GM23338 (cell line): ENCODE measurements around the gene ABI2. TPM values are rescaled to one million over a fixed set of nuclear protein-coding genes. Genes with fewer than 3 reads are reported as not detected.

Experiments
- ATAC-seq: fragments of 200-7000 bp; cut with Tn5 transposase; 3 replicates; pipeline ENCODE4 v1.9.1; 2020
- DNase-seq: peaks from one replicate; pipeline ENCODE4 v3.0.0-alpha.2; 2015; ENCODE audit warnings: low spot score
- H2AFZ ChIP-seq: fragments of 200-600 bp; sonication (generic); 2 replicates; pipeline ENCODE4 v1.8.0; 2016; ENCODE audit warnings: antibody characterized with exemption, mild to moderate bottlenecking, moderate library complexity
- H3F3A ChIP-seq: fragments of 200-600 bp; sonication (generic); replicated peaks from 2 replicates; pipeline ENCODE4 v1.8.0; 2017; ENCODE audit warnings: antibody characterized with exemption, mixed run types, low read depth
- H3K27ac ChIP-seq: fragments of 200-600 bp; sonication (generic); 2 replicates; pipeline ENCODE4 v1.6.1; 2016; ENCODE audit warnings: low read depth
- H3K27me3 ChIP-seq: fragments of 200-600 bp; sonication (generic); 2 replicates; pipeline ENCODE4 v1.8.0; 2016; ENCODE audit warnings: mild to moderate bottlenecking, mixed run types, moderate library complexity; ENCODE audit not compliant: insufficient read depth
- H3K36me3 ChIP-seq: fragments of 200-600 bp; sonication (generic); 2 replicates; pipeline ENCODE4 v1.8.0; 2016; ENCODE audit warnings: mild to moderate bottlenecking; ENCODE audit not compliant: insufficient read depth
- H3K4me1 ChIP-seq: fragments of 200-600 bp; sonication (generic); 2 replicates; pipeline ENCODE4 v1.8.0; 2016; ENCODE audit warnings: mild to moderate bottlenecking, moderate library complexity; ENCODE audit not compliant: insufficient read depth
- H3K4me2 ChIP-seq: fragments of 200-600 bp; sonication (generic); 2 replicates; pipeline ENCODE4 v1.7.1; 2017; ENCODE audit warnings: mixed run types
- H3K4me3 ChIP-seq: fragments of 200-600 bp; sonication (generic); 2 replicates; pipeline ENCODE4 v1.6.1; 2016; ENCODE audit warnings: mixed run types
- H3K79me2 ChIP-seq: fragments of 200-600 bp; sonication (generic); replicated peaks from 2 replicates; pipeline ENCODE4 v1.8.0; 2017; ENCODE audit warnings: mild to moderate bottlenecking; ENCODE audit not compliant: insufficient read depth
- H3K9me2 ChIP-seq: fragments of 200-600 bp; sonication (generic); 2 replicates; pipeline ENCODE4 v1.8.0; 2017; ENCODE audit not compliant: insufficient read depth
- H4K20me1 ChIP-seq: fragments of 200-600 bp; sonication (generic); replicated peaks from 2 replicates; pipeline ENCODE4 v1.8.0; 2017; ENCODE audit warnings: mild to moderate bottlenecking; ENCODE audit not compliant: insufficient read depth
- H3K27ac Mint-ChIP-seq: 2 replicates; pipeline ENCODE4 v1.8.0; 2020; ENCODE audit warnings: inconsistent platforms, mild to moderate bottlenecking, moderate library complexity, mixed read lengths
- H3K27me3 Mint-ChIP-seq: 3 replicates; pipeline ENCODE4 v1.8.0; 2022; ENCODE audit warnings: low read depth, mild to moderate bottlenecking, moderate library complexity, mixed read lengths, inconsistent platforms; ENCODE audit not compliant: insufficient read depth, poor library complexity
- H3K36me3 Mint-ChIP-seq: 3 replicates; pipeline ENCODE4 v1.8.0; 2021; ENCODE audit warnings: low read depth, mild to moderate bottlenecking, inconsistent platforms, moderate library complexity, mixed read lengths
- H3K4me1 Mint-ChIP-seq: 3 replicates; pipeline ENCODE4 v1.8.0; 2020; ENCODE audit warnings: mild to moderate bottlenecking, inconsistent platforms, mixed read lengths
- H3K4me3 Mint-ChIP-seq: 3 replicates; pipeline ENCODE4 v1.8.0; 2021; ENCODE audit warnings: moderate library complexity, mild to moderate bottlenecking, inconsistent platforms, mixed read lengths
- H3K9me3 Mint-ChIP-seq: 3 replicates; pipeline ENCODE4 v1.8.0; 2020; ENCODE audit warnings: moderate library complexity, mild to moderate bottlenecking, inconsistent platforms, mixed read lengths
- CREB1 ChIP-seq: fragments of 250-450 bp; sonication (Bioruptor Pico); IDR thresholded peaks from 2 replicates; pipeline ENCODE4 v1.5.0; 2020; ENCODE audit warnings: low read depth, mild to moderate bottlenecking, moderate library complexity
- CTCF ChIP-seq, 2 experiments: fragments of 200-600 bp in 1 of 2; sonication (generic) in 1 of 2; conservative IDR thresholded peaks; 2 replicates each; pipeline versions ENCODE4 v1.5.1 to v1.6.1; 2016 to 2017; ENCODE audit warnings: antibody characterized with exemption in 2 of 2, low read depth in 2 of 2, mild to moderate bottlenecking in 2 of 2, moderate library complexity in 1 of 2
- ETS1 ChIP-seq: IDR thresholded peaks from 2 replicates; pipeline ENCODE4 v1.6.1; 2016; ENCODE audit warnings: antibody characterized with exemption
- EZH2 ChIP-seq: fragments of 200-600 bp; sonication (generic); IDR thresholded peaks from one replicate; pipeline ENCODE4 v1.8.0; 2017; ENCODE audit warnings: antibody characterized with exemption, mild to moderate bottlenecking, low read depth; ENCODE audit not compliant: unreplicated experiment
- EZH2phosphoT487 ChIP-seq: fragments of 200-600 bp; sonication (generic); IDR thresholded peaks from one replicate; pipeline ENCODE4 v1.8.1; 2018; ENCODE audit warnings: antibody characterized with exemption; ENCODE audit not compliant: unreplicated experiment
- JUNB ChIP-seq: IDR thresholded peaks from one replicate; pipeline ENCODE4 v1.6.1; 2016; ENCODE audit warnings: antibody characterized with exemption; ENCODE audit not compliant: unreplicated experiment
- NANOG ChIP-seq: IDR thresholded peaks from 2 replicates; pipeline ENCODE4 v1.6.1; 2016; ENCODE audit warnings: antibody characterized with exemption, borderline replicate concordance
- POLR2AphosphoS5 ChIP-seq: IDR thresholded peaks from 2 replicates; pipeline ENCODE4 v1.6.1; 2016; ENCODE audit warnings: antibody characterized with exemption, low read depth
- REST ChIP-seq: IDR thresholded peaks from one replicate; pipeline ENCODE4 v1.6.1; 2018; ENCODE audit warnings: antibody characterized with exemption; ENCODE audit not compliant: unreplicated experiment
- STAT1 ChIP-seq: IDR thresholded peaks from one replicate; pipeline ENCODE4 v1.6.1; 2016; ENCODE audit warnings: antibody characterized with exemption; ENCODE audit not compliant: unreplicated experiment
- ZNF114 ChIP-seq: fragments of 250-450 bp; sonication (Bioruptor Pico); IDR thresholded peaks from 2 replicates; pipeline ENCODE4 v1.5.0; 2020; ENCODE audit warnings: mild to moderate bottlenecking, moderate library complexity
- ZNF331 ChIP-seq: fragments of 250-450 bp; sonication (Bioruptor Pico); IDR thresholded peaks from 2 replicates; pipeline ENCODE4 v1.5.0; 2020; ENCODE audit warnings: low read depth, mild to moderate bottlenecking, moderate library complexity
- ZNF462 ChIP-seq: fragments of 250-450 bp; sonication (Bioruptor Pico); IDR thresholded peaks from 2 replicates; pipeline ENCODE4 v1.5.0; 2020; ENCODE audit warnings: mild to moderate bottlenecking, moderate library complexity
- polyA plus RNA-seq: library from polyadenylated mRNA; unstranded; fragments of >200 nt; fragmentation: Nextera tagmentation; extraction: Ambion mirVana; gene quantifications from 2 replicates; pipeline ENCODE4 v1.2.1, GENCODE V29; 2016
- total RNA-seq: library from RNA; depleted of rRNA; stranded (reverse); fragments of >200 nt; shearing (Covaris generic); gene quantifications from 2 replicates; pipeline ENCODE4 v1.2.3, GENCODE V29; 2014

Gene ABI2
- total and polyA plus RNA-seq, 2 experiments from 2014 or later: 46.5 to 114 TPM

GRCh38 chr2:203455209-203455608 is 127.0 kb downstream of the ABI2 start:
- peaks cover 2% of the 10 kb centered on the region for H3K27me3 Mint-ChIP-seq
- no peak overlapping the region for H3K4me3 Mint-ChIP-seq
- H3K79me2 ChIP-seq: no peaks in the 10 kb centered on the region
- no peak for ATAC-seq
- no peaks in the 10 kb centered on the region for H3F3A ChIP-seq
- H3K4me2 ChIP-seq: no peak overlapping the region
- H4K20me1 ChIP-seq: no peaks in the 10 kb centered on the region
- H3K4me3 ChIP-seq: no peak overlapping the region
- H3K27ac Mint-ChIP-seq: no peak overlapping the region
- peaks cover 7% of the 10 kb centered on the region; the same call in 1 of the 2 replicates for H3K36me3 ChIP-seq
- DNase-seq: no peak
- H3K9me3 Mint-ChIP-seq: no peaks in the 10 kb centered on the region
- peaks cover 16% of the 10 kb centered on the region; the same call in 2 of the 3 replicates for H3K36me3 Mint-ChIP-seq
- no peaks in the 10 kb centered on the region for H3K27me3 ChIP-seq
- TF ChIP-seq POLR2AphosphoS5: no peak
- TF ChIP-seq ZNF331 (CRISPR knock-in tag): no peak
- TF ChIP-seq JUNB: no peak
- no peak for TF ChIP-seq CTCF (conservative IDR thresholded peaks at IDR 0.05; ENCODE audit: low read depth in 2 of 2)
- no peak for TF ChIP-seq EZH2phosphoT487
- no peak for TF ChIP-seq ZNF462 (CRISPR knock-in tag)
- TF ChIP-seq ETS1: no peak
- no peak for TF ChIP-seq ZNF114 (CRISPR knock-in tag)
- no peak for TF ChIP-seq NANOG
- TF ChIP-seq STAT1: no peak
- no peak for TF ChIP-seq EZH2
- no peak for TF ChIP-seq REST
- TF ChIP-seq CREB1 (CRISPR knock-in tag): no peak
- no peaks in the 10 kb centered on the region for H3K4me1 Mint-ChIP-seq
- H3K4me1 ChIP-seq: no peaks in the 10 kb centered on the region
- H2AFZ ChIP-seq: no peak overlapping the region
- H3K27ac ChIP-seq: peak overlapping the region; percentile 2; the same call in 1 of the 2 replicates
- no peaks in the 10 kb centered on the region for H3K9me2 ChIP-seq
